SK-N-SH (cell line): ENCODE measurements around the gene RPF1. TPM values are rescaled to one million over a fixed set of nuclear protein-coding genes. Genes with fewer than 3 reads are reported as not detected.

Experiments
- CTCF ChIA-PET: fragments of 300-600, 350-600 bp; formaldehyde crosslinking; extraction: SDS; loops from one replicate; lab custom pipeline; 2021; lab: Yijun Ruan, JAX
- POLR2A ChIA-PET: fragments of 350-600 bp; sonication (Branson Sonifier 250); formaldehyde crosslinking; extraction: SDS; loops from one replicate; lab custom pipeline; 2020; ENCODE audit warnings: antibody characterized with exemption, inconsistent platforms; lab: Yijun Ruan, JAX
- DNase-seq: peaks from one replicate; pipeline ENCODE4 v3.0.0; 2012
- H2AFZ ChIP-seq: fragments of 200-600 bp; sonication (generic); 2 replicates; pipeline ENCODE4 v1.8.1; 2016; ENCODE audit warnings: antibody characterized with exemption, mild to moderate bottlenecking, low read depth
- H3F3A ChIP-seq: fragments of 200-600 bp; sonication (generic); replicated peaks from 2 replicates; pipeline ENCODE3; 2016; ENCODE audit warnings: antibody characterized with exemption, mild to moderate bottlenecking; ENCODE audit not compliant: insufficient read depth
- H3K27ac ChIP-seq, 2 experiments: fragments of 200-500 bp in 1 of 2; fragments of 200-600 bp in 1 of 2; sonication (Bioruptor generic) in 1 of 2; sonication (generic), shearing (Covaris generic) in 1 of 2; 2 replicates each; pipeline versions ENCODE4 v1.5.1 to v1.6.1; 2014 to 2016; ENCODE audit warnings: low read depth in 2 of 2, inconsistent platforms in 1 of 2, low read length in 1 of 2, mild to moderate bottlenecking in 1 of 2, mixed read lengths in 1 of 2
- H3K27me3 ChIP-seq: fragments of 200-600 bp; sonication (generic), shearing (Covaris generic); 2 replicates; pipeline ENCODE4 v1.6.1; 2016; ENCODE audit warnings: mixed run types; ENCODE audit not compliant: insufficient read depth
- H3K36me3 ChIP-seq, 2 experiments: fragments of 200-500 bp in 1 of 2; fragments of 200-600 bp in 1 of 2; sonication (Bioruptor generic) in 1 of 2; sonication (generic) in 1 of 2; replicated peaks in 1 of 2; 2 replicates each; pipeline versions ENCODE3 to v1.5.1; 2014 to 2016; ENCODE audit warnings: low read length in 1 of 2, mild to moderate bottlenecking in 1 of 2; ENCODE audit not compliant: insufficient read depth in 2 of 2, control insufficient read depth in 1 of 2
- H3K4me1 ChIP-seq, 2 experiments: fragments of 200-500 bp in 1 of 2; fragments of 200-600 bp in 1 of 2; sonication (Bioruptor generic) in 1 of 2; sonication (generic), shearing (Covaris generic) in 1 of 2; 2 replicates each; pipeline versions ENCODE4 v1.5.1 to v1.6.1; 2014 to 2016; ENCODE audit warnings: low read depth in 1 of 2, low read length in 1 of 2, mixed run types in 1 of 2; ENCODE audit not compliant: insufficient read depth in 2 of 2, control insufficient read depth in 1 of 2
- H3K4me2 ChIP-seq: fragments of 200-600 bp; sonication (generic), shearing (Covaris generic); 2 replicates; pipeline ENCODE4 v1.6.1; 2017; ENCODE audit warnings: mixed run types
- H3K4me3 ChIP-seq, 2 experiments: fragments of 200-500 bp in 1 of 2; fragments of 200-600 bp in 1 of 2; sonication (Bioruptor generic) in 1 of 2; sonication (generic), shearing (Covaris generic) in 1 of 2; 2 replicates each; pipeline versions ENCODE4 v1.5.1 to v1.8.1; 2014 to 2016; ENCODE audit warnings: low read depth in 2 of 2, inconsistent platforms in 1 of 2, low read length in 1 of 2, mild to moderate bottlenecking in 1 of 2, mixed read lengths in 1 of 2, moderate library complexity in 1 of 2
- H3K79me2 ChIP-seq: fragments of 200-600 bp; sonication (generic); 2 replicates; pipeline ENCODE4 v1.8.1; 2017; ENCODE audit warnings: mild to moderate bottlenecking; ENCODE audit not compliant: insufficient read depth
- H3K9ac ChIP-seq: fragments of 200-600 bp; sonication (generic); 2 replicates; pipeline ENCODE4 v1.6.1; 2017; ENCODE audit warnings: mixed run types
- H3K9me2 ChIP-seq: fragments of 200-600 bp; sonication (generic); 2 replicates; pipeline ENCODE4 v1.6.1; 2017; ENCODE audit warnings: mixed run types
- H3K9me3 ChIP-seq: fragments of 200-600 bp; sonication (generic); 2 replicates; pipeline ENCODE4 v1.6.1; 2017; ENCODE audit warnings: mixed run types, mild to moderate bottlenecking, moderate library complexity
- H4K20me1 ChIP-seq: fragments of 200-600 bp; sonication (generic); 2 replicates; pipeline ENCODE4 v1.6.1; 2017; ENCODE audit warnings: mild to moderate bottlenecking, mixed run types; ENCODE audit not compliant: insufficient read depth
- CHD2 ChIP-seq: fragments of 150-350 bp; IDR thresholded peaks from 2 replicates; pipeline ENCODE4 v1.6.1; 2018; ENCODE audit warnings: low read length; ENCODE audit not compliant: partially characterized antibody
- ELF1 ChIP-seq: IDR thresholded peaks from 2 replicates; pipeline ENCODE4 v1.4.0; 2012
- EP300 ChIP-seq, 2 experiments: IDR thresholded peaks; 2 replicates each; pipeline versions ENCODE4 v1.4.0 to v1.6.1; 2012; ENCODE audit warnings: borderline replicate concordance in 1 of 2, low read depth in 1 of 2, low read length in 1 of 2
- FOXM1 ChIP-seq: IDR thresholded peaks from 2 replicates; pipeline ENCODE4 v1.4.0; 2012; ENCODE audit warnings: low read depth, mild to moderate bottlenecking
- GATA2 ChIP-seq: sonication (generic); formaldehyde crosslinking; IDR thresholded peaks from 2 replicates; pipeline ENCODE4 v1.5.0; 2020; ENCODE audit warnings: mild to moderate bottlenecking, missing genetic modification reagents
- MXI1 ChIP-seq: IDR thresholded peaks from 2 replicates; pipeline ENCODE4 v1.6.1; 2012; ENCODE audit warnings: mild to moderate bottlenecking, low read depth, low read length, improper control_type of control experiment
- NRF1 ChIP-seq: IDR thresholded peaks from 2 replicates; pipeline ENCODE4 v1.6.1; 2012; ENCODE audit warnings: low read depth, mild to moderate bottlenecking, low read length
- POLR2AphosphoS5 ChIP-seq: IDR thresholded peaks from 2 replicates; pipeline ENCODE4 v1.6.1; 2012; ENCODE audit warnings: low read depth, low read length
- RAD21 ChIP-seq: IDR thresholded peaks from 2 replicates; pipeline ENCODE4 v1.6.1; 2012; ENCODE audit warnings: mild to moderate bottlenecking, low read length
- RCOR1 ChIP-seq: fragments of 150-350 bp; IDR thresholded peaks from 2 replicates; pipeline ENCODE4 v1.6.1; 2017; ENCODE audit warnings: antibody characterized with exemption, low read length
- RXRA ChIP-seq: IDR thresholded peaks from 2 replicates; pipeline ENCODE4 v1.4.0; 2012; ENCODE audit warnings: low read depth, mild to moderate bottlenecking, borderline replicate concordance
- SMC3 ChIP-seq: IDR thresholded peaks from 2 replicates; pipeline ENCODE4 v1.6.1; 2012; ENCODE audit warnings: low read depth, low read length, improper control_type of control experiment
- TCF12 ChIP-seq: IDR thresholded peaks from 2 replicates; pipeline ENCODE4 v1.4.0; 2012
- WGBS: methylation state at CpG from one replicate; pipeline ENCODE4 v1.1.6; 2017; ENCODE audit warnings: low lambda C conversion rate; 5-methylcytosine and 5-hydroxymethylcytosine counted together
- polyA plus RNA-seq, 3 experiments: library from polyadenylated mRNA; depleted of rRNA; stranded (reverse); fragments of >200 nt; gene quantifications; 2 replicates each; pipeline ENCODE4 v1.2.3, GENCODE V29; 2012
- TF ChIP-seq, protein P1 (sequence below): IDR thresholded peaks from 2 replicates; pipeline ENCODE4; 2012
- TF ChIP-seq, protein P2 (sequence below): fragments of 200-600 bp; sonication (generic); IDR thresholded peaks from 2 replicates; pipeline ENCODE4 v1.6.1; 2017; ENCODE audit warnings: antibody characterized with exemption, mild to moderate bottlenecking, moderate library complexity
- TF ChIP-seq, protein P3 (sequence below): IDR thresholded peaks from 2 replicates; pipeline ENCODE4 v1.6.1; 2012; ENCODE audit warnings: mild to moderate bottlenecking, low read depth, low read length, moderate library complexity
- TF ChIP-seq, protein P4 (sequence below): fragments of 150-350 bp; IDR thresholded peaks from 2 replicates; pipeline ENCODE4 v1.6.1; 2017; ENCODE audit warnings: antibody characterized with exemption, low read length, low read depth, borderline replicate concordance

The RPF1 gene
- polyA plus RNA-seq, 1 of the 3 experiments (the other 2 are of a cell fraction), result 22.6 TPM

DNA sequence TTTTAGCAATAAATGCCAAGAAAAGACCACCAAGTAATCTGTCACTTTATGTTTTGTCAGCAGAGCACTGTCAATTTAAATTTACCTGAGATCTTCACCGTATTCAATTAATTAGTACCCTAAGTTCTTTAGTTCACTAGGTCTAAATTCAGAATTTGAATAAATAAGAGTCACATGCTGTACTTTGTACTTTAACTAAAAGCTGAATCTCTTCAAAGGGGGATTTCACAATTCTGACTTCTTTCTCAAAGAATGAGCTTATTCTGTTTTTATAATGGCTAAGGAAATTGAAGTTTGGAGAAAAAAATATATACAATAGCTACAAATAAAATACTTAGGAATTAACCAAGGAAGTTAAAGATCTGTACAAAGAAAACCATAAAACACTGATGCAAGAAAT, 29.4 kb downstream of the RPF1 start:
- POLR2A ChIA-PET, result no interaction called here
- Histone ChIP-seq H3K9me3 (0 out of 2 replicates have a peak, but pooled peaks cover 8% of the 10 kb centered on the region), H3K9ac (no peak overlapping the region), H3K36me3 (peaks cover 0 to 6% of the 10 kb centered on the region in 2 experiments), H3K4me1 (peaks cover 5 to 12% of the 10 kb centered on the region in 2 experiments; a peak in 3 of 4 replicates), H4K20me1 (peaks cover 17% of the 10 kb centered on the region), H3K4me2 (no peak overlapping the region), H2AFZ (no peak overlapping the region), H3K4me3 (no peak overlapping the region), H3K9me2 (no peaks in the 10 kb centered on the region), H3K27ac (no peak overlapping the region), H3F3A (peaks cover 7% of the 10 kb centered on the region), H3K27me3 (no peaks in the 10 kb centered on the region), H3K79me2 (peaks cover 36% of the 10 kb centered on the region)
- no peak for DNase-seq
- WGBS, result 100% methylated on average over 1 of the region's 1 CpG
- TF ChIP-seq RAD21 (no peak), NRF1 (no peak), RCOR1 (no peak), RXRA (no peak), ELF1 (no peak), GATA2 (CRISPR knock-in tag) (no peak), TCF12 (no peak), SMC3 (no peak), EP300 (IDR thresholded peaks at IDR 0.05; ENCODE audit: borderline replicate concordance in 1 of 2, low read depth in 1 of 2, low read length in 1 of 2) (no peak)
- TF ChIP-seq, protein P1, sequence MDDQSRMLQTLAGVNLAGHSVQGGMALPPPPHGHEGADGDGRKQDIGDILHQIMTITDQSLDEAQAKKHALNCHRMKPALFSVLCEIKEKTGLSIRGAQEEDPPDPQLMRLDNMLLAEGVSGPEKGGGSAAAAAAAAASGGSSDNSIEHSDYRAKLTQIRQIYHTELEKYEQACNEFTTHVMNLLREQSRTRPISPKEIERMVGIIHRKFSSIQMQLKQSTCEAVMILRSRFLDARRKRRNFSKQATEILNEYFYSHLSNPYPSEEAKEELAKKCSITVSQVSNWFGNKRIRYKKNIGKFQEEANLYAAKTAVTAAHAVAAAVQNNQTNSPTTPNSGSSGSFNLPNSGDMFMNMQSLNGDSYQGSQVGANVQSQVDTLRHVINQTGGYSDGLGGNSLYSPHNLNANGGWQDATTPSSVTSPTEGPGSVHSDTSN, result no peak
- TF ChIP-seq, protein P2, sequence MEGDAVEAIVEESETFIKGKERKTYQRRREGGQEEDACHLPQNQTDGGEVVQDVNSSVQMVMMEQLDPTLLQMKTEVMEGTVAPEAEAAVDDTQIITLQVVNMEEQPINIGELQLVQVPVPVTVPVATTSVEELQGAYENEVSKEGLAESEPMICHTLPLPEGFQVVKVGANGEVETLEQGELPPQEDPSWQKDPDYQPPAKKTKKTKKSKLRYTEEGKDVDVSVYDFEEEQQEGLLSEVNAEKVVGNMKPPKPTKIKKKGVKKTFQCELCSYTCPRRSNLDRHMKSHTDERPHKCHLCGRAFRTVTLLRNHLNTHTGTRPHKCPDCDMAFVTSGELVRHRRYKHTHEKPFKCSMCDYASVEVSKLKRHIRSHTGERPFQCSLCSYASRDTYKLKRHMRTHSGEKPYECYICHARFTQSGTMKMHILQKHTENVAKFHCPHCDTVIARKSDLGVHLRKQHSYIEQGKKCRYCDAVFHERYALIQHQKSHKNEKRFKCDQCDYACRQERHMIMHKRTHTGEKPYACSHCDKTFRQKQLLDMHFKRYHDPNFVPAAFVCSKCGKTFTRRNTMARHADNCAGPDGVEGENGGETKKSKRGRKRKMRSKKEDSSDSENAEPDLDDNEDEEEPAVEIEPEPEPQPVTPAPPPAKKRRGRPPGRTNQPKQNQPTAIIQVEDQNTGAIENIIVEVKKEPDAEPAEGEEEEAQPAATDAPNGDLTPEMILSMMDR, result no peak
- TF ChIP-seq, protein P3, sequence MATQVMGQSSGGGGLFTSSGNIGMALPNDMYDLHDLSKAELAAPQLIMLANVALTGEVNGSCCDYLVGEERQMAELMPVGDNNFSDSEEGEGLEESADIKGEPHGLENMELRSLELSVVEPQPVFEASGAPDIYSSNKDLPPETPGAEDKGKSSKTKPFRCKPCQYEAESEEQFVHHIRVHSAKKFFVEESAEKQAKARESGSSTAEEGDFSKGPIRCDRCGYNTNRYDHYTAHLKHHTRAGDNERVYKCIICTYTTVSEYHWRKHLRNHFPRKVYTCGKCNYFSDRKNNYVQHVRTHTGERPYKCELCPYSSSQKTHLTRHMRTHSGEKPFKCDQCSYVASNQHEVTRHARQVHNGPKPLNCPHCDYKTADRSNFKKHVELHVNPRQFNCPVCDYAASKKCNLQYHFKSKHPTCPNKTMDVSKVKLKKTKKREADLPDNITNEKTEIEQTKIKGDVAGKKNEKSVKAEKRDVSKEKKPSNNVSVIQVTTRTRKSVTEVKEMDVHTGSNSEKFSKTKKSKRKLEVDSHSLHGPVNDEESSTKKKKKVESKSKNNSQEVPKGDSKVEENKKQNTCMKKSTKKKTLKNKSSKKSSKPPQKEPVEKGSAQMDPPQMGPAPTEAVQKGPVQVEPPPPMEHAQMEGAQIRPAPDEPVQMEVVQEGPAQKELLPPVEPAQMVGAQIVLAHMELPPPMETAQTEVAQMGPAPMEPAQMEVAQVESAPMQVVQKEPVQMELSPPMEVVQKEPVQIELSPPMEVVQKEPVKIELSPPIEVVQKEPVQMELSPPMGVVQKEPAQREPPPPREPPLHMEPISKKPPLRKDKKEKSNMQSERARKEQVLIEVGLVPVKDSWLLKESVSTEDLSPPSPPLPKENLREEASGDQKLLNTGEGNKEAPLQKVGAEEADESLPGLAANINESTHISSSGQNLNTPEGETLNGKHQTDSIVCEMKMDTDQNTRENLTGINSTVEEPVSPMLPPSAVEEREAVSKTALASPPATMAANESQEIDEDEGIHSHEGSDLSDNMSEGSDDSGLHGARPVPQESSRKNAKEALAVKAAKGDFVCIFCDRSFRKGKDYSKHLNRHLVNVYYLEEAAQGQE, result no peak
- CTCF ChIA-PET, result no interaction called here

DNA sequence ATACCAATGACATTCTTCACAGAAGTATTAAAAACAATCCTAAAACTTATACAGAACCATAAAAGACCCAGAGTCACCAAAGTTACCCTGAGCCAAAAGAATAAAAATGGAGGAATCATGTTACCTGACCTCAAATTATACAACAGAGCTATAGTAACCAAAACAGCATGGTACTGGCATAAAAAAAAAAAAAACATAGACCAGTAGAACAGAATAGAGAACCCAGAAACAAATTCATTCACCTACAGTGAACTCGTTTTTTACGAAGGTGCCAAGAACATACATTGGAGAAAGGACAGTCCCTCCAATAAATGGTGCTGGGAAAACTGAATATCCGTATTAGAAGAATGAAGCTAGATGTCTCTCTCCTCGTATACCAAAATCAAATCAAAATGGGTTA, 30.0 kb downstream of the RPF1 start:
- WGBS, result 98% methylated on average over 4 of the region's 4 CpGs
- no peak for TF ChIP-seq CHD2
- TF ChIP-seq, protein P3, result no peak
- no peak for TF ChIP-seq SMC3
- no peak for TF ChIP-seq MXI1
- TF ChIP-seq, protein P4, sequence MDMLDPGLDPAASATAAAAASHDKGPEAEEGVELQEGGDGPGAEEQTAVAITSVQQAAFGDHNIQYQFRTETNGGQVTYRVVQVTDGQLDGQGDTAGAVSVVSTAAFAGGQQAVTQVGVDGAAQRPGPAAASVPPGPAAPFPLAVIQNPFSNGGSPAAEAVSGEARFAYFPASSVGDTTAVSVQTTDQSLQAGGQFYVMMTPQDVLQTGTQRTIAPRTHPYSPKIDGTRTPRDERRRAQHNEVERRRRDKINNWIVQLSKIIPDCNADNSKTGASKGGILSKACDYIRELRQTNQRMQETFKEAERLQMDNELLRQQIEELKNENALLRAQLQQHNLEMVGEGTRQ, result no peak
- TF ChIP-seq POLR2AphosphoS5, result no peak
- no peak for TF ChIP-seq NRF1
- no peak for TF ChIP-seq FOXM1

More for the DNA sequence above, 30.0 kb downstream of the RPF1 start:
- Histone ChIP-seq H3K4me3 (no peak overlapping the region), H3K4me1 (peaks cover 0 to 6% of the 10 kb centered on the region in 2 experiments; a peak in 3 of 4 replicates), H3K27ac (no peak overlapping the region), H3K27me3 (no peaks in the 10 kb centered on the region), H3K4me2 (no peak overlapping the region), H3F3A (peaks cover 7% of the 10 kb centered on the region), H3K79me2 (peaks cover 31% of the 10 kb centered on the region), H4K20me1 (peaks cover 11% of the 10 kb centered on the region), H2AFZ (no peak overlapping the region), H3K9me2 (no peaks in the 10 kb centered on the region), H3K36me3 (peaks cover 0 to 6% of the 10 kb centered on the region in 2 experiments), H3K9me3 (0 out of 2 replicates have a peak, but pooled peaks cover 8% of the 10 kb centered on the region), H3K9ac (no peak overlapping the region)
- POLR2A ChIA-PET, result no interaction called here
- no peak for DNase-seq
- CTCF ChIA-PET, result no interaction called here
